ENCODE data around the gene CKAP5. TPM values are rescaled to one million over a fixed set of nuclear protein-coding genes. Genes with fewer than 3 reads are reported as not detected.

Gene CKAP5
- total RNA-seq, 4 donors from 2014 or later = 30.7 to 42.3 (median 36.5) TPM

- no peak for TF ChIP-seq CTCF (IDR thresholded peaks at IDR 0.05; ENCODE audit: low read depth)
Measured at GRCh38 chr11:46697303-46697702, 148.8 kb downstream of the CKAP5 start.

GRCh38 chr11:46696212-46696558 is 149.9 kb downstream of the CKAP5 start:
- no peak for TF ChIP-seq CTCF (IDR thresholded peaks at IDR 0.05; ENCODE audit: low read depth)

GRCh38 chr11:46695345-46696211 is 150.5 kb downstream of the CKAP5 start:
- no peak for TF ChIP-seq CTCF (IDR thresholded peaks at IDR 0.05; ENCODE audit: low read depth)

GRCh38 chr11:46694607-46695006 is 151.5 kb downstream of the CKAP5 start:
- TF ChIP-seq CTCF (IDR thresholded peaks at IDR 0.05; ENCODE audit: low read depth) = no peak

- no peak for TF ChIP-seq CTCF (IDR thresholded peaks at IDR 0.05; ENCODE audit: low read depth)
Measured at GRCh38 chr11:46694072-46694471, 152.0 kb downstream of the CKAP5 start.

- TF ChIP-seq CTCF (IDR thresholded peaks at IDR 0.05; ENCODE audit: low read depth) = no peak
Measured at GRCh38 chr11:46693597-46694012, 152.5 kb downstream of the CKAP5 start.

Small RNA genes lying within 50 kb of the gene (small RNA-seq; reads per million reads assigned to genes)
- gene MIR5582 (not detected), gene RF00573 (not detected), gene SNORD67 (132 reads per million, percentile 98 among the genes with 10 or more reads in this experiment)

Other genes starting within 250 kb of the CKAP5 start
- gene HARBI1, start 229.1 kb downstream of the CKAP5 start, total RNA-seq = 1 to 10 TPM; 2.5 to 7.5 (median 3.6) TPM
- gene ATG13, start 228.7 kb downstream of the CKAP5 start, total RNA-seq = 100 to 1,000 TPM in 2 of 4 donors, 10 to 100 TPM in 2; 56.4 to 125 (median 90.8) TPM
- gene ARHGAP1, start 145.7 kb downstream of the CKAP5 start, total RNA-seq = 10 to 100 TPM; 45.2 to 64.2 (median 52.9) TPM
- 1 to 10 TPM; 1.6 to 7.5 (median 5.5) TPM for gene ZNF408, start 145.2 kb downstream of the CKAP5 start, total RNA-seq
- gene F2, start 127.1 kb downstream of the CKAP5 start, total RNA-seq = not detected
- gene LRP4, start 72.3 kb upstream of the CKAP5 start, total RNA-seq = 1 to 10 TPM; 2.9 to 5.1 (median 3.8) TPM
- gene CSTPP1, start 90.5 kb upstream of the CKAP5 start, total RNA-seq = 10 to 100 TPM in 3 of 4 donors, 1 to 10 TPM in 1; 5.3 to 14.8 (median 13.4) TPM